Fibroblast of skin of left quadriceps (primary cell): Measurements from ENCODE around the gene ELMOD3.
"Not testable (repeated sequence)": the region's sequence is repeated elsewhere in the genome, so short reads cannot be mapped to it uniquely, and the experiment has no call there.

Source experiments
- DNase-seq, 2 experiments: peaks; one replicate each; pipeline ENCODE4 v3.0.0-alpha.2; 2013; ENCODE audit warnings: low read depth in 2 of 2

The ELMOD3 gene

DNA sequence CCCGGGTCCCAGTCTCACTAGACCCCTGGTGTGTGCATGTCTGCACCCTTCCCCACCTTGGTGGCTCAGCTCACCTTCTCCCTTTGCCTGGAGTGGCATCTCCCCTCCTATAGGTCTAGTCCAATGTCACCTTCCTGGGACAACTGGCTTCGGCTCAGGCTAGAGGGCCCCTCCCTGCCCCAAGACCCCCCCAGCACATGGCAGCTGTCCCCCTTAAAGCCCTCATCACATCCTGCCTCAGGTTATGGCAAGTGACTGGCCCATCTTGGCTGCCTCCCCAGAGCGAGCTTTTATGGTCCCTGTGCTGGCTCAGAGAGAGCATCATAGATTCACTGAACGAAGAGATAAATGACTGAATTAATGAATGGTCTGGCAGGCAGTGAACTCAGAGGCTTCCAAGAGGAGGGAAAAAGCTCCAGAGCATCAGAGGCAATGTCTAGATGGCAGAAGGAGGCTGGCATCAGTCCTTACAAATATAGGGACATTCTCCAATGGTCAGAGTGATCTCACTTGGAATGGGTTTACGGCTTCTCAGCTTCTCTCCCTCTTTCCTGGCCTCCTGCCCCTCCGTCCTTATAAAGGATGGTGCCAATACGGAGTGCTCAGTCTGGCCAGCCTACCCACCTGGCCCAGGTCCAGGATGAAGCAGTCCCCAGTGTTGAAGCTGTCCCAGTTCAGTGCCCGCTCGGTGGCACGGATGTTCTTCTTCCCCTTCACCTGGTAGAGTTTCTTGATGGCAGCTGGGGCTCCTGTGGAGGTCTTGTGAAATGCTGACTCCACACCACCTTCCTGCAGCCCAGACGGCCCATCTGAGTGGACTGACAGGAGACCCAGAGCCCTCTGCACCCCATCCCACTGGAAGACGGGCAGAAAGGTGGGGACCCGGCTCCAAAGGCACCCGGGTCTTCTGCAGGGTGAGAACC, 46.2 kb downstream of the ELMOD3 start:
- no peak for DNase-seq

DNA sequence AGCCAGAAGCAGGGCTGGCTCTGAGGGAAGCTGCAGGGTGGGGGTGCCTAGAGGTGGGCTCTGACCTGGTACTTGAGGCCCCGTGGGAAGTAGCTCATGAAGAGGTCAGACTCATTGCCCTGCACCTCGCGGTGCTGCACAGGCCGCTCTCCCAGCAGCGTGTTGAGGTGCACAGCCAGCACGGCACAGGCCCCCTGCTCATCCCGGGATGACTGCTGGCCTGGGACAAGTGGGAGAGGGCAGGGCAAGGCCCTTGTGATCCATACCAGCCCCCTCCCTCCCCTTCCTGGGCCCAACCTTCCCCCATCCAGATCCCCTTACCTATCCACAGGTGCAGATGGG, 46.9 kb downstream of the ELMOD3 start:
- DNase-seq, result no peak

DNA sequence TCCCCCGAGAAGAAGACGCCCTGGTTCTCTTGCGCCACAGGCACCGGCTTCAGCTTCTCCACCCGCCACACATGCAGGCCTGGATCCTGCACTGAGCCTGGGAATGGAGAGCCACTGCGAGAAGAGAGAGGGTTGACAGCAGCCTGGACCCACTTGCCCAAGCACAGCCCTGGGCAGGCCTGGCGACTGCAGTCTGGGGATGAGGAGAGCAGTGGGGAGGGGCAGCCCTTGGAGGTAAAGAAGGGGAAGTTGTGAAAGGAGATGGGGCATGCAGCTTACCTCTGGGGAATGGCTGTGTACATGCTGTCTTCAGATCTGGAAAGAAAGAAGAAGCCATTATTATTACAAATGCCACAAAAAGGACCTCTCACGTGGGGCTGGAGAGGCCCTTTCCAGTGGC, 47.3 kb downstream of the ELMOD3 start:
- DNase-seq, result no peak

- DNase-seq, result no peak
These were observed 50.9 kb downstream of the ELMOD3 start for GRCh38 chr2:85405201-85406059.

DNA sequence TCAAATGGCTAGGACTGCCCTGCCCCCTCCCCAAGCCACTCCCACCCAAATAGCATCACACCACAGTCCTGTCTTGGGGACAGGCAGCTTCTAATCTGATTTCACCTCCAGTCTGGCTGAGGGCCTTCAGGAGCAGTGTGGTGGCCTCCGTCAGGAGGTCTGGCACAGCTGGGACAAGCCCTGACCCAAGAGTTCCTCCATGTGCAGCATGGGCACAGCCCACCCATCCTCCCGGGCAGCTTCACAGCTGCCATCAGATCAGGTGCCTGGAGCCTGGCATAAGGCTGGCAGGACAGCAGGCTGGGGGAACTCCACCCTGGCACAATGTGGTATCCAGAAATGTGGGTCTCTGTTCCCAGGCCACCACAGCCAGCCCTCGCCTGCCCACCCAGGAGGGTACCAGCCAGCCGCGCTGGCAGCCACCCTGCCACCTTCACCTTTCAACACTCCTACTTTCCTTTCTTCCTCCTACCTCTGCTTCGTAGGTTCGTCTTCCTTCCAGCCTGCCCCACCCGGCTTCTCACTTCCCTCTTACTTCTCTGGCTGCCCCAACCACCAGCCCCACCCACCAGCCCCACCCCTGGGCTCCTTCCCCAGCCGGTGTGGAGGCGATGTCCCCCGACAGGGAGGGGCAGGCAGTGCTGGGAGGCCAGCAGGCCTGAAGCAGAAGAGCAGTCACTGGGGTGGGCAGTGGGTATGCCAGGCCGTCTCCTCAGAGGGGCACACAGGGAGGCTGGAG, 55.4 kb downstream of the ELMOD3 start, which contains the start of gene CAPG:
CAPG (minus strand) TSS at position 522 of the 739 bp plus-strand sequence. CDS start 8,221 bp downstream, outside the sequence.
- no peak for DNase-seq

DNA sequence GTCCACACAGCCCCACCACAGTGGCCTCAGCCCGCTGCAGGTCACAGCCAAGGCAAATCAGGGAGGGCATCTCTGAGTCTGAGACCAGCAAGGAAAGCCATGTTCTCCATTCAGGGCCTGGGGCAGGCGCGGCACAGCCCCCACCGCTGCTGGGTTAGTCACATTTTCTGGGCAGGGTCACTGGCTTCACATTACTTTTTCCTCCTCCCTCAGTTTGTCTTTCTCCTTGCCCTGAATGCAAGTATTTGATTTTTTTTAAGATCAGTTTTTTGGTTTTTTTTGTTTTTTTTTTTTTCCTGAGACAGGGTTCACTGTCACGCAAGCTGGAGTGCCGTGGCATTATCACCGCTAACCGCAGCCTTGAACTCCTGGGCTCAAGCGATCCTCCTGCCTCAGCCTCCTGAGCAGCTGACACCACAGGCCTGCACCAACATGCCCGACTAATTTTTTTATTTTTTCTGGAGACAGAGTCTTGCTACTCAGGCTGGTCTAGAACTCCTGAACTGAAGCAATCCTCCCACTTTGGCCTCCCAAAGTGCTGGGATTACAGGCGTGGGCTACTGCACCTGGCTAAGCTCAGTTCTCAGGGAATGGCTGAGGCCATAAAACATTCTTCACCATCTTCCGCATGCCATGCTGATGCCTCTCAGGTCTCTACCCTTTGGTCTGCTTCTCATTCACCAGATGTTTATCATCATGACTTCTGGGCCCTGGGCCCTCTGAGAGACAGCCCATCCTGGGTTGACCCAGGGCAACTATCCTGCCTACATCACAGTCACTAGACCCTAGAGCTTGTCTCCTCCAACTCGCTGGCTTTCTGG, 56.2 kb downstream of the ELMOD3 start:
- no peak for DNase-seq

- DNase-seq, result no peak
These were observed 56.8 kb downstream of the ELMOD3 start for GRCh38 chr2:85411405-85411748.

GRCh38 chr2:85413592-85414420, 59.2 kb downstream of the ELMOD3 start:
- DNase-seq, result no peak

DNA sequence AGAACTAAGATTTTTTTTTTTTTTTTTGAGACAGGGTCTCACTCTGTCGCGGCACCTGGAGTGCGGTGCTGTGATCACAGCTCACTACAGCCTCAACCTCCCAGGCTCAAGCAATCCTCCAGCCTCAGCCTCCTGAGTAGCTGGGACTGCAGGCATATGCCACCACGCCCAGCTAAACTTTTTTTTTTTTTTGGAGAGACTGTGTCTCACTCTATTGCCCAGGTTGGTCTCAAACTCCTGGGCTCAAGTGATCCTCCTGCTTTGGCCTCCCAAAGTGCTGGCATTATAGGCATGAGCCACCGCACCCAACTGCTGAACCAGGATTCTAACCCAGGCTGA, 59.8 kb downstream of the ELMOD3 start:
- DNase-seq, result not testable (repeated sequence)

DNA sequence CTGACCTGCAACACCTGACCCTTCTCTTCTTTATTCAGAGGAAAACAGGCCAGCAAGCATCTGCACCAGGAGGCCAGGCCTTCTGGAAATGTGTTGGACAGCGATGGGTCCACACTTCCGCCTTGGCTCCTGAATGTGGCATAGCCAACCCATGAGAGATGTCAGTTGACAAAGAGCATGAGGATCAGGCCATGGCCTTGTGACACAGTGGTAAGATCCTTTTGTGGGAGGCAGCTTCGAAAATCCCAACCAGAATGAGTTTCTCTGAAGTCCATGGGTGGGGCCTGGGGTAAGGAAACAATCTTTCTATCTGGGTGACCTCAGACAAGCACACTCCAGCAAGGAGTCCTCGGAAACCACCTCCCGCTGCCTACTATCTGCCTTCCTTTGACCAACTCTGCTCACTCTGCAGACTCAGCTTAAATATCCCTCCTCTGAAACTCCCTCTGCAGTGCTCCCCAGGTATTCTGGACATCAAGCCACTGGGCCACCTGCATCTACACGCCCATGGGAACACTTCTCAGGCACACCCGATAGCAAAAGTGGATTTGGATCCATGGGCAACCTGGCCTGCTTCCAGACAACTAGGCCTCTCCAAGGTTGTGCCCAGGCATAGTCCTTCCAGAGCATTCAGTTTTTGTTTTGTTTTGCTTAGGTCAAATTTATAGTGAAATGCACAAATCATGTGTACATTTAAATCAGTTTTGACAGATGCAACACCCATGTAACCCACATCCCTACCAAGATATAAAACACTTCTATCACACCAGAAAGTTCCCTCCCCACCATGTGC, 60.4 kb downstream of the ELMOD3 start:
- no peak for DNase-seq

DNA sequence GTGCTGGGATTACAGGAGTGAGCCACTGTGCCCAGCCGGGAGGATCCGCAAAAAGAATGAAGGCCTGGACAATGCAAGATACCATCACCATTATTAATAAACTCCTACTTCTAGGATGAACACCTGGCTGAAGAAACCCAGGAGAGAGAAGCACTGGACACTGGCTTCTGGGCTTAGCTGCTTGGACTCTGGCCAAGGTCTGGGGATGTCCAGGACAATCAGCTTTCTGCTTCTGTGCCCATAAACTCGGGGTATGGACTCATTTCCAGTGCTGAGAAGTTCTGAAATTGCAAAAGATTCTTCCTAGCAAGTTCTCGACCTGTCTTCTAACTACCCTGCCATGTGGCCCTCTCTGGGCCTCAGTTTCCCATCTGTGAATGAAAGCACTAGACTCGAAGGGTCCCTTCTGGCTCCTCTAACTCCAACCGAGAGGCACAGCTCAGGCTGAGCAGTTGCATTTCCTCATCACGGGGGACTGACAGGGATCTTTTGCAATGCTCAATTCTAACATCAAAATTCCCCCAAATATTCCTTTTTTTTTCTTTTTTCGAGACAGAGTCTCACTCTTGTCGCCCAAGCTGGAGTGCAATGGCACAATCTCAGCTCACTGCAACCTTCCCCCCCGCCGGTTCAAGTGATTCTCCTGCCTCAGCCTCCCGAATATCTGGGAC, 61.5 kb downstream of the ELMOD3 start:
- no peak for DNase-seq

DNA sequence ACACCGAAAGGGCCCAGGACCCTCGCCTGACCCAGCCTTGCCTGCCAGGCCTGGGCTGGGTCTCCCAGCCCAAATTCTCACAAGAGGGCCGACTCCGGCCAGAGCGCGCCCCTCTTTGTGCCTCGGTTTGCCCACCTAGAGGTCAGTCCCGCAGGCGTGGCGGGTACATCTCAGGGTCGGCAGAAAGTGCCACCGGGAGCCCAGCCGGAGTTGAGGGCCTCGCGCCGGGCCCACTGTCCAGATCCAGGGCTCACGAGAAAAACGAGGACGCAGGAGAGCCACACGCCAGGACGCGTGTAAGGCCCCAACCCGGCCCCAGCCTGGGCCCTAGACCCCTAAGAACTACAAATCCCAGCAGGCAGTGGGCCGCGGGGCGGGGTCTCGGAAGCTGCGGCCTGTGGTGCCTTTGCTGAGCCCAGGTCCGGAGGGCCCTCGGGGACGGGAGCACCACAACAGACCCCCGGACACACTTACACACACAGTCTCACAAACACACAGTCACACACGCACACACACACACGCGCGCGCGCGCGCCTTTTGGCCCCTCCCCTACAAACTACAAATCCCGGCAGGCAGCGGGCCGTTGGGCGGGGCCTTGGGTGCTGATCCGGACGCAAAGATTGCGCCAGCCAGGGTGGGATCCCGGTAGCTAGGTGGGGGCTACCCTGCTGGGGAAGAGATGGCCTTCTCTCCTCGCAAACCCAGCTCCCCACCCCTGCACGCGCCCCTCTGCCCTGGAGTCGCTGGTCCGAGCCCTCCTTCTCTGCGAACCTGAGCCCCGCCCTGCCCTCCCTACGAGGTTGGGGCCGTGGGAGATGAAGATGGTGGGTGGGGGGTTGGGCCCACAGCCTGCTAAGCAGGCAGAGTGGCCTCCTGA, 63.8 kb downstream of the ELMOD3 start, which contains the start of gene SH2D6:
SH2D6 (plus strand) TSS at position 583 of the 877 bp plus-strand sequence. CDS start 10,752 bp downstream, outside the sequence.
- peak; percentile 71 to 74 for DNase-seq

DNA sequence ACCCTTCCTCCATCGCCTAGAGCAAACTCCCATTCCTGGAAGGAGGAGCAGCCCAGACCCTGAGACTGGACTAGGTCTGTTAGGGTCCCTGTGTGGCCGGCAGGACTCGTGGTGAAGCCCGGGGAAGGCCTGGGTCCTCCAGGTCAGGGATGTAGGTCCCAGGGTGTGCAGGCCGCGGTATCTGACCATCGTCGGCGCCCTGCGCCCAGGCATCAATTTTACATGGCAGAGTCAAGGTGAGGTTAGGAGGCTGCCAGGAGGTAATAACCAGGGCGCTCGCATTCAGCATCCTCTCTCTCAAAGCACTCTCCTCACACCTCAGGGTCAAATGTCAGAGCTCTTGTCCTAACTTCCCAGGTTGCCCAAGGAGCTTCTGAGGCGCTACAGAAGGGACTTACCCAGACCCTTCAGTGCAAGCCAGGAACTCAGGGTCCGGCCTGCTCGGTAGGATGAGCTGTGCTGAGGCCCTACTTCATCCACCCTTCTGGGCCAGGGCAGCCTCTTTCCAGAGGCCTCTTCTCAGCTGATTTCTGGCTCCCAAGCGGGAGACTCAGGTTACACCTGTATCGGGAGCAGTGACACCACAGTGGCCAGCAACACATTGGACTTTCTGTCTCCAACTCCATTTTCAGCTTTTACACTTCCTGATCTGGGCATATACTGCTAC, 64.6 kb downstream of the ELMOD3 start:
- no peak for DNase-seq

- no peak for DNase-seq
These were observed 66.1 kb downstream of the ELMOD3 start for GRCh38 chr2:85420536-85421259.

DNA sequence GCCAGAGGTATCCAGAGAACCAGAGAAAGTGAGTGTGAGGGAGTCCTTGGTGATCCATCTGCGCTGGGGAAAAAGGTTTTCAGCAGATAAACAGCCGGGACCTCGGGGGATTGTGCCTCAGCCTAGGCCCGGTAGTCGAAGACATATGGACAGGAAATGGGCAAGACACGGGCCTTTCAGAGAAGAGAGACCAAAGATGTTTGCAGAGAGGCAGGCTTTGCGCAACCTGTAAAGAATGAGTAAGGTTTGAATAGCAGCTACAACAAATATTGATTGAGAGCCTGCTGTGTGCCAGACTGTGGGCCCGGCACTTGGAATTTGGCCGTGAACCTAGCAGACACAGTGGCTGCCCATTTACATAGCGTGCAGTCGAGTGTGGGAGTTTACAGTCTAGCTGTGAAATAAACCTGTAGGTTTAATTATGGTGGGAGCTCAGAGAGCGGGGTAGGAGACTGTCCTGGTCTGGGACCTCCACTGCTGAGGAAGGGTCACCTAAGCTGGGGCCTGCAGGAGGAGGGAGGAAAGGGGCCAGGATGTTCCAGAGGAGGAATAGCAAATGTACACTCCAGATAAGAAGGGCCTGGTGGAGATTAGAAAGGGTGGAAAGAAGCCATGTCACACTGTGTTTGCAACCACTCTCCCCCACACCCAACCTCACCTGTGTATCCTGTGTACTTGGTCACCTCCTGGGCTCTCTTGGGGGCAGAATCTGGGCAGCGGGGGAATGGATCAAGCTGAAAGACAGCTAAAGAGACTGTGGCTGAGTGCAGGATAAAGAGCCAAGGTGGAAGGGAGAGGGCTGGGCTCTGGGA, 66.9 kb downstream of the ELMOD3 start:
- DNase-seq, result no peak

DNA sequence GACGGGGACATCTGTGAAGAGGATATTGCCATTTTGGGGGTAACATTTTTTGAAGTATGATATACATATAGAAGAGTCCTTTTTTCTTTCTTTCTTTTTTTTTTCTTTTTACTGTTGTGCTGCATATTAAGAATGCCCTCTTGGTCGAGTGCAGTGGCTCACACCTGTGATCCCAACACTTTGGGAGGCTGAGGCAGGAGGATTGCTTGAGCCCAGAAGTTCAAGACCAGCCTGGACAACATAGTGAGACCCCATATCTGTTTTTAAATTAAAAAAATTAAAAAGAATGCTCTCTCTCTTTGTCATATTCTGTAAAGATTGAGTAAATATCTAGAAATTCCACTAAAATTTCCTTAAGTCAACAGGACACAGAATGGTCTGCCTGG, 67.5 kb downstream of the ELMOD3 start:
- DNase-seq, result no peak
